K562 (cell line): ENCODE data around the gene ZNF35. TPM values are rescaled to one million over a fixed set of nuclear protein-coding genes. Genes with fewer than 3 reads are reported as not detected.

Experiments
- CAMTA2 ChIP-seq: fragments of 250-450 bp; sonication (Bioruptor Pico); conservative IDR thresholded peaks from 2 replicates; pipeline ENCODE4 v1.5.1; 2022
- DPF2 ChIP-seq: fragments of 450-650 bp; IDR thresholded peaks from 2 replicates; pipeline ENCODE4 v1.6.1; 2016
- MGA ChIP-seq: fragments of 450-650 bp; IDR thresholded peaks from 2 replicates; pipeline ENCODE4 v1.6.1; 2016; ENCODE audit warnings: mild to moderate bottlenecking, moderate library complexity
- NBN ChIP-seq: fragments of 450-650 bp; IDR thresholded peaks from 2 replicates; pipeline ENCODE4 v1.6.1; 2016; ENCODE audit warnings: low read depth, mild to moderate bottlenecking
- NCOA6 ChIP-seq: fragments of 450-650 bp; IDR thresholded peaks from 2 replicates; pipeline ENCODE4 v1.6.1; 2017; ENCODE audit warnings: mild to moderate bottlenecking
- POLR2A ChIP-seq: fragments of 450-650 bp; conservative IDR thresholded peaks from 2 replicates; pipeline ENCODE4 v1.6.1; 2016
- PTTG1 ChIP-seq: fragments of 450-650 bp; IDR thresholded peaks from 2 replicates; pipeline ENCODE4 v1.6.1; 2016; ENCODE audit warnings: low read depth, mild to moderate bottlenecking, missing genetic modification characterization, missing compliant biosample characterization
- SIN3B ChIP-seq: fragments of 450-650 bp; IDR thresholded peaks from 2 replicates; pipeline ENCODE4 v1.6.1; 2017; ENCODE audit warnings: low read depth, mild to moderate bottlenecking, moderate library complexity
- SIRT6 ChIP-seq: IDR thresholded peaks from one replicate; pipeline ENCODE4 v1.6.1; 2012; ENCODE audit warnings: low read depth, mild to moderate bottlenecking, control low read depth, inconsistent platforms, low read length, moderate library complexity
- SMARCA4 ChIP-seq: fragments of 450-650 bp; IDR thresholded peaks from 2 replicates; pipeline ENCODE4 v1.6.1; 2016
- U2AF1 ChIP-seq: fragments of 200-400 bp; formaldehyde crosslinking; optimal IDR thresholded peaks from 2 replicates; pipeline ENCODE3; 2017; ENCODE audit warnings: mild to moderate bottlenecking, low read depth, low read length, moderate library complexity
- U2AF2 ChIP-seq: fragments of 200-400 bp; formaldehyde crosslinking; optimal IDR thresholded peaks from 2 replicates; pipeline ENCODE3; 2017; ENCODE audit warnings: low read depth, mild to moderate bottlenecking, low read length
- XRCC3 ChIP-seq: fragments of 450-650 bp; IDR thresholded peaks from 2 replicates; pipeline ENCODE4 v1.6.1; 2017; ENCODE audit warnings: mild to moderate bottlenecking, moderate library complexity
- ZBTB1 ChIP-seq: sonication (generic); formaldehyde crosslinking; IDR thresholded peaks from 2 replicates; pipeline ENCODE4 v1.8.1; 2023; ENCODE audit warnings: missing genetic modification reagents, low read depth, mild to moderate bottlenecking, borderline replicate concordance
- ZNF445 ChIP-seq: fragments of 250-450 bp; sonication (Bioruptor Pico); IDR thresholded peaks from 2 replicates; pipeline ENCODE4 v1.4.0; 2020; ENCODE audit warnings: low read depth, mild to moderate bottlenecking, moderate library complexity
- ZNF507 ChIP-seq: conservative IDR thresholded peaks from 2 replicates; pipeline ENCODE4 v1.6.1; 2017; ENCODE audit warnings: missing genetic modification characterization, missing compliant biosample characterization
- polyA plus RNA-seq, 8 experiments: library from polyadenylated mRNA; depleted of rRNA in 4 of 8; stranded (reverse) in 5 of 8; unstranded in 3 of 8; fragments of >200 nt; fragmentation: Nextera tagmentation in 2 of 8; fragmentation: Illumina TruSeq in 1 of 8; extraction: Ambion mirVana in 2 of 8; extraction: Trizol in 1 of 8; gene quantifications; 2 replicates each; pipeline versions ENCODE4 v1.2.1 to v1.2.3, GENCODE V29; 2011 to 2014; ENCODE audit warnings: inconsistent platforms in 1 of 8, missing spikeins in 1 of 8
- total RNA-seq, 7 experiments: library from RNA; depleted of rRNA in 6 of 7; stranded (reverse); fragments of >200 nt in 6 of 7; fragmentation: Illumina TruSeq in 2 of 7; extraction: Trizol in 2 of 7; gene quantifications; 2 replicates each; pipeline versions ENCODE4 v1.2.1 to v1.2.3, GENCODE V29; 2011 to 2021; ENCODE audit warnings: low replicate concordance in 1 of 7

Gene ZNF35
- total and polyA plus RNA-seq, 9 of the 15 experiments (the other 6 are each of a cell fraction or from before 2014, with no cell fraction given), result 8.0 to 18.2 (median 14.8) TPM

DNA sequence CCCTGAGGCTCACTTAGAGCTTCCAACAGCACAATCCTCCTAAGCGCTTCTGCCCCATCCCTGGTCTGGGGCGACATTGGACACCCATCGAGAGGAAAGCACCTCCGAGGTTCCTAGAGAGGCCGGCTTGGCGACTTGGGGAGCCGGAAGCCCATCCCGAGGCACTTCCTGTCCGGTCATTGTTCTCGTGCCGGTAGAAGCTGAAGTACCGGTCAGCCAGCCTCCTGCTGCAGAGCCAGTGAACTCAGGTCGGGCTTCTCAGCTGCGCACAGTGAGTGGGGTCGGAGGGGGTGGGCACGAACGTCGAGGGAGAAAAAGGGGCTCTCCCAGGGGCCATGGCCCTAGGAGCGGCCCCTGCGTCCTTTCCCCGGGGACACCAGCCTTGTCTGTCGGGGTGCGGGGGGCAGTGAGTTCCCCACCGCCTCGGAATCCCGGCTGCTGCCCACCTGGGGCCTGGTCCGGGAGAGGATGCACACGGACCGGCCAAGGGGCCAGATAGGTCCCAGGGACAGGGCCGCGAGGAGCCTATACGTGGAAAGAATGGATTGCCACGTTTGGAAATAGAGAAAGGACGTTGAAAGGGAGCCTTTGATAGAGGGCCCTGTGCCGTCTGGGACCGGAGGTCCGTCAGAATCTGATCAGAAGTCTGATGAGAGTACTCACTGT, at the start of gene ZNF35 (continued):
- TF ChIP-seq SIN3B (peak; percentile 82), ZBTB1 (no peak), POLR2A (peak; percentile 89), SIRT6 (no peak), SMARCA4 (no peak), NCOA6 (no peak), NBN (no peak), XRCC3 (no peak), DPF2 (no peak), U2AF2 (no peak), PTTG1 (tag) (no peak), CAMTA2 (CRISPR knock-in tag) (no peak), ZNF507 (tag) (no peak), U2AF1 (no peak), MGA (peak; percentile 69), ZNF445 (CRISPR knock-in tag) (no peak)
